Aortic smooth muscle cell (primary cell): Measurements from ENCODE around the gene ATN1. TPM values are rescaled to one million over a fixed set of nuclear protein-coding genes. Genes with fewer than 3 reads are reported as not detected.

Experiments used
- total RNA-seq: library from RNA; depleted of rRNA; stranded (reverse); fragments of >200 nt; gene quantifications from 2 replicates; pipeline ENCODE4 v1.2.3, GENCODE V29; 2014

The ATN1 gene
- 6.7 and 23.0 TPM in 2 replicates for total RNA-seq

GRCh38 chr12:6927379-6928021, at the start of gene ATN1:
Gene ATN1, plus strand, starts transcription at chr12:6927959. Its CDS starts 6,043 bp downstream, at chr12:6934002.

GRCh38 chr12:6904280-6905276, 23.2 kb upstream of the ATN1 start, which contains the start of gene LRRC23:
Gene LRRC23, plus strand, starts transcription at chr12:6904822. Its CDS starts 812 bp downstream, at chr12:6905634.

GRCh38 chr12:6914246-6914946, 13.4 kb upstream of the ATN1 start, which contains the start of gene ENO2:
Gene ENO2, plus strand, starts transcription at chr12:6914580. Its CDS starts 1,253 bp downstream, at chr12:6915833.

GRCh38 chr12:6943722-6944380, 16.1 kb downstream of the ATN1 start, which contains the start of the genes C12orf57 and RNU7-1:
Gene C12orf57, plus strand, starts transcription at chr12:6944022. Its CDS starts 100 bp downstream, at chr12:6944122.
Gene RNU7-1, plus strand, starts transcription at chr12:6943816.

GRCh38 chr12:6950811-6951540, 23.2 kb downstream of the ATN1 start, which contains the start of gene PTPN6:
Gene PTPN6, plus strand, starts transcription at chr12:6951356. Its CDS starts 157 bp downstream, at chr12:6951513.

Other genes with a start within 250 kb of the ATN1 start
- gene ZNF384, start 238.6 kb upstream of the ATN1 start, total RNA-seq = 9.2 and 10.6 TPM in 2 replicates
- 0.13 TPM in 1 of 2 replicates, not detected in the other for gene PIANP, start 227.1 kb upstream of the ATN1 start, total RNA-seq
- 143 and 164 TPM in 2 replicates for gene COPS7A, start 203.9 kb upstream of the ATN1 start, total RNA-seq
- gene MLF2, start 174.8 kb upstream of the ATN1 start, total RNA-seq = 119 TPM in 2 replicates
- 58.0 and 85.9 TPM in 2 replicates for gene PTMS, start 161.6 kb upstream of the ATN1 start, total RNA-seq
- under 0.01 and 0.12 TPM in 2 replicates for gene LAG3, start 155.4 kb upstream of the ATN1 start, total RNA-seq
- 3.1 and 7.5 TPM in 2 replicates for gene CD4, start 138.4 kb upstream of the ATN1 start, total RNA-seq
- 5.7 and 7.9 TPM in 2 replicates for gene GPR162, start 106.1 kb upstream of the ATN1 start, total RNA-seq
- gene P3H3, start 99.6 kb upstream of the ATN1 start, total RNA-seq = 90.6 and 104 TPM in 2 replicates
- gene GNB3, start 87.0 kb upstream of the ATN1 start, total RNA-seq = 1.6 and 1.8 TPM in 2 replicates
- 9.5 and 19.2 TPM in 2 replicates for gene CDCA3, start 76.7 kb upstream of the ATN1 start, total RNA-seq
- gene USP5, start 75.8 kb upstream of the ATN1 start, total RNA-seq = 98.9 and 128 TPM in 2 replicates
- gene TPI1, start 60.4 kb upstream of the ATN1 start, total RNA-seq = 769 and 1,187 TPM in 2 replicates
- gene SPSB2, start 54.7 kb upstream of the ATN1 start, total RNA-seq = 9.6 and 10.5 TPM in 2 replicates
- gene LRRC23, start 23.1 kb upstream of the ATN1 start, total RNA-seq = 12.4 and 12.7 TPM in 2 replicates
- gene ENO2, start 13.4 kb upstream of the ATN1 start, total RNA-seq = 16.2 and 19.3 TPM in 2 replicates
- gene RNU7-1, start 15.9 kb downstream of the ATN1 start, total RNA-seq = not detected in 2 replicates
- 114 and 150 TPM in 2 replicates for gene C12orf57, start 16.1 kb downstream of the ATN1 start, total RNA-seq
- not detected in 2 replicates for gene PTPN6, start 23.4 kb downstream of the ATN1 start, total RNA-seq
- gene PHB2, start 42.7 kb downstream of the ATN1 start, total RNA-seq = 103 and 125 TPM in 2 replicates
- 26.3 and 35.9 TPM in 2 replicates for gene EMG1, start 43.0 kb downstream of the ATN1 start, total RNA-seq
- 7.3 and 13.2 TPM in 2 replicates for gene LPCAT3, start 90.5 kb downstream of the ATN1 start, total RNA-seq
- gene C1S, start 132.8 kb downstream of the ATN1 start, total RNA-seq = 215 and 232 TPM in 2 replicates
- gene C1R, start 164.5 kb downstream of the ATN1 start, total RNA-seq = 69.8 and 146 TPM in 2 replicates
- gene C1RL, start 181.3 kb downstream of the ATN1 start, total RNA-seq = 24.4 and 38.4 TPM in 2 replicates
- gene RBP5, start 200.9 kb downstream of the ATN1 start, total RNA-seq = 0.19 TPM in 1 of 2 replicates, not detected in the other
- 7.0 and 7.9 TPM in 2 replicates for gene CLSTN3, start 202.4 kb downstream of the ATN1 start, total RNA-seq